GM12878 (cell line): Measurements from ENCODE around the gene PSMB3. TPM values are rescaled to one million over a fixed set of nuclear protein-coding genes. Genes with fewer than 3 reads are reported as not detected.
A peak's percentile ranks its signal among the peaks of the same experiment; 100 is the strongest.

Experiments used
- CHD1 ChIP-seq: IDR thresholded peaks from 2 replicates; pipeline ENCODE4 v1.6.1; 2012; ENCODE audit warnings: low read depth, low read length, improper control_type of control experiment
- CHD2 ChIP-seq: IDR thresholded peaks from 2 replicates; pipeline ENCODE4 v1.6.1; 2011; ENCODE audit warnings: low read depth, low read length, improper control_type of control experiment, borderline replicate concordance
- CREB1 ChIP-seq: IDR thresholded peaks from 2 replicates; pipeline ENCODE4 v1.6.1; 2012; ENCODE audit warnings: low read depth, mild to moderate bottlenecking, inconsistent platforms
- E2F4 ChIP-seq: IDR thresholded peaks from 2 replicates; pipeline ENCODE4 v1.6.1; 2012; ENCODE audit warnings: low read depth, low read length, improper control_type of control experiment
- EGR1 ChIP-seq, 2 experiments: IDR thresholded peaks; 1 replicate in 1 of 2; 2 replicates in 1 of 2; pipeline ENCODE4 v1.6.1; 2011 to 2012; ENCODE audit warnings: low read depth in 2 of 2, low read length in 2 of 2, borderline replicate concordance in 1 of 2, mild to moderate bottlenecking in 1 of 2, moderate library complexity in 1 of 2
- EZH2 ChIP-seq: IDR thresholded peaks from 2 replicates; pipeline ENCODE4 v1.6.1; 2012; ENCODE audit warnings: low read depth, mild to moderate bottlenecking, control low read depth, inconsistent platforms, low read length, borderline replicate concordance; ENCODE audit not compliant: control insufficient read depth
- HDAC2 ChIP-seq: fragments of 200-600 bp; sonication (generic); IDR thresholded peaks from 2 replicates; pipeline ENCODE4 v1.6.1; 2017
- HDAC6 ChIP-seq: fragments of 200-600 bp; sonication (generic); IDR thresholded peaks from one replicate; pipeline ENCODE4 v1.8.0; 2017; ENCODE audit warnings: antibody characterized with exemption; ENCODE audit not compliant: unreplicated experiment
- IKZF1 ChIP-seq: fragments of 450-650 bp; conservative IDR thresholded peaks from 2 replicates; pipeline ENCODE4 v1.6.1; 2017; ENCODE audit warnings: antibody characterized with exemption, mild to moderate bottlenecking
- KLF5 ChIP-seq: fragments of 450-650 bp; IDR thresholded peaks from 2 replicates; pipeline ENCODE4 v1.6.1; 2014; ENCODE audit warnings: mild to moderate bottlenecking; ENCODE audit not compliant: partially characterized antibody
- MEF2A ChIP-seq: IDR thresholded peaks from 2 replicates; pipeline ENCODE4 v1.6.1; 2011; ENCODE audit warnings: low read depth, mild to moderate bottlenecking, low read length, moderate library complexity; ENCODE audit not compliant: insufficient read depth
- MXI1 ChIP-seq: fragments of 150-350 bp; IDR thresholded peaks from 2 replicates; pipeline ENCODE4 v1.6.1; 2011; ENCODE audit warnings: low read depth, mild to moderate bottlenecking, inconsistent platforms, low read length, improper control_type of control experiment
- MYB ChIP-seq: fragments of 150-350 bp; IDR thresholded peaks from 2 replicates; pipeline ENCODE4 v1.6.1; 2014; ENCODE audit warnings: mild to moderate bottlenecking, low read depth, low read length, borderline replicate concordance
- MYC ChIP-seq: IDR thresholded peaks from 2 replicates; pipeline ENCODE4 v1.6.1; 2011; ENCODE audit warnings: mild to moderate bottlenecking, low read length, moderate library complexity, inconsistent platforms; ENCODE audit not compliant: insufficient read depth, insufficient replicate concordance, insufficient read length, severe bottlenecking
- NRF1 ChIP-seq: conservative IDR thresholded peaks from 2 replicates; pipeline ENCODE4 v1.6.1; 2011; ENCODE audit warnings: mild to moderate bottlenecking, low read depth, low read length, improper control_type of control experiment
- POLR2AphosphoS2 ChIP-seq: IDR thresholded peaks from 2 replicates; pipeline ENCODE4 v1.6.1; 2011; ENCODE audit warnings: low read depth, mild to moderate bottlenecking, low read length, improper control_type of control experiment, moderate library complexity
- RAD21 ChIP-seq: IDR thresholded peaks from 2 replicates; pipeline ENCODE4 v1.6.1; 2011; ENCODE audit warnings: mild to moderate bottlenecking, low read depth, low read length, moderate library complexity; ENCODE audit not compliant: insufficient read depth
- RELA ChIP-seq: fragments of 450-650 bp; IDR thresholded peaks from 2 replicates; pipeline ENCODE4 v1.8.0; 2014; ENCODE audit warnings: borderline replicate concordance; ENCODE audit not compliant: partially characterized antibody
- RUNX3 ChIP-seq: IDR thresholded peaks from 2 replicates; pipeline ENCODE4 v1.6.1; 2012; ENCODE audit warnings: low read length, inconsistent platforms
- SIN3A ChIP-seq: IDR thresholded peaks from 2 replicates; pipeline ENCODE4 v1.6.1; 2012; ENCODE audit warnings: low read depth, low read length, improper control_type of control experiment
- SMAD1 ChIP-seq: fragments of 450-650 bp; IDR thresholded peaks from 2 replicates; pipeline ENCODE4 v1.6.1; 2018; ENCODE audit warnings: mild to moderate bottlenecking, low read depth; ENCODE audit not compliant: partially characterized antibody
- SMARCA5 ChIP-seq: fragments of 450-650 bp; IDR thresholded peaks from 2 replicates; pipeline ENCODE4 v1.6.1; 2017; ENCODE audit warnings: mild to moderate bottlenecking
- TARDBP ChIP-seq: IDR thresholded peaks from 2 replicates; pipeline ENCODE4 v1.6.1; 2016; ENCODE audit warnings: borderline replicate concordance
- TCF3 ChIP-seq: IDR thresholded peaks from 2 replicates; pipeline ENCODE4 v1.6.1; 2012; ENCODE audit warnings: low read depth, mild to moderate bottlenecking, low read length, borderline replicate concordance; ENCODE audit not compliant: insufficient read depth
- ZNF384 ChIP-seq: IDR thresholded peaks from 2 replicates; pipeline ENCODE4 v1.6.1; 2012; ENCODE audit warnings: low read depth, mild to moderate bottlenecking, low read length, improper control_type of control experiment, borderline replicate concordance
- ZNF592 ChIP-seq: fragments of 450-650 bp; IDR thresholded peaks from 2 replicates; pipeline ENCODE4 v1.6.1; 2017; ENCODE audit warnings: mild to moderate bottlenecking, moderate library complexity
- polyA plus RNA-seq, 11 experiments: library from polyadenylated mRNA; depleted of rRNA in 4 of 11; unstranded in 6 of 11; stranded (reverse) in 5 of 11; fragments of >200 nt; fragmentation: Nextera tagmentation in 4 of 11; fragmentation: Illumina TruSeq in 1 of 11; extraction: Ambion mirVana in 4 of 11; extraction: Trizol in 1 of 11; gene quantifications; 1 replicate in 1 of 11; 2 replicates in 10 of 11; pipeline versions ENCODE4 v1.2.1 to v1.2.3, GENCODE V29; 2011 to 2016; ENCODE audit warnings: inconsistent platforms in 2 of 11, missing spikeins in 2 of 11, low read depth in 1 of 11
- total RNA-seq, 4 experiments: library from RNA; depleted of rRNA in 3 of 4; stranded (reverse); fragments of >200 nt in 3 of 4; fragmentation: Illumina TruSeq in 1 of 4; extraction: Trizol in 1 of 4; gene quantifications; 2 replicates each; pipeline versions ENCODE4 v1.2.1 to v1.2.3, GENCODE V29; 2013 to 2021

The PSMB3 gene
- total and polyA plus RNA-seq, 10 of the 15 experiments (the other 5 are each of a cell fraction or from before 2014, with no cell fraction given), result 300 to 2,130 (median 490) TPM

- TF ChIP-seq ZNF592, result peak; percentile 67; the same call in 1 of the 2 replicates
- TF ChIP-seq E2F4, result 0 out of 2 replicates have a peak, but pooled peaks have one; percentile 36
- peak; percentile 79 for TF ChIP-seq MXI1
- TF ChIP-seq CHD1, result no peak
- no peak for TF ChIP-seq EZH2
- TF ChIP-seq MEF2A, result no peak
- TF ChIP-seq SMAD1, result no peak
- TF ChIP-seq MYB, result no peak
- TF ChIP-seq CREB1, result 0 out of 2 replicates have a peak, but pooled peaks have one; percentile 55
- TF ChIP-seq ZNF384, result 0 out of 2 replicates have a peak, but pooled peaks have one; percentile 28
- TF ChIP-seq TCF3, result 0 out of 2 replicates have a peak, but pooled peaks have one; percentile 36
- peak; percentile 73 for TF ChIP-seq RELA
- 0 out of 2 replicates have a peak, but pooled peaks have one; percentile 58 for TF ChIP-seq TARDBP
- TF ChIP-seq CHD2, result 0 out of 2 replicates have a peak, but pooled peaks have one; percentile 12
- peak; percentile 69 for TF ChIP-seq IKZF1
- no peak; the same call in 1 of the 2 replicates for TF ChIP-seq SIN3A
- TF ChIP-seq NRF1, result 0 out of 2 replicates have a peak, but pooled peaks have one; percentile 12
- peak; percentile 56 for TF ChIP-seq RUNX3
- TF ChIP-seq HDAC6, result peak; percentile 41
- TF ChIP-seq HDAC2, result no peak
- TF ChIP-seq KLF5, result peak; percentile 34
- TF ChIP-seq RAD21, result peak; percentile 33; the same call in 1 of the 2 replicates
- TF ChIP-seq EGR1 (IDR thresholded peaks at IDR 0.05; ENCODE audit: borderline replicate concordance in 1 of 2, low read depth in 2 of 2, low read length in 2 of 2), result peak in 1 of 2 experiments; percentile 94; a peak in 2 of 3 replicates
- peak; percentile 75; the same call in 1 of the 2 replicates for TF ChIP-seq POLR2AphosphoS2
- TF ChIP-seq SMARCA5, result peak; percentile 96
- no peak for TF ChIP-seq MYC
Observed at GRCh38 chr17:38729886-38730525, 22.5 kb upstream of the PSMB3 start, which contains the start of gene CISD3 (continued).
